NCI-H510A treated with DMSO at 0.1 percent for 48 hours (cell line): Measurements from ENCODE around the gene COL23A1.
"Not testable (repeated sequence)": the region's sequence is repeated elsewhere in the genome, so short reads cannot be mapped to it uniquely, and the experiment has no call there.

Source experiments
- DNase-seq: peaks from one replicate; lab custom pipeline; 2025; lab: John Stamatoyannopoulos, UW

Gene COL23A1

DNA sequence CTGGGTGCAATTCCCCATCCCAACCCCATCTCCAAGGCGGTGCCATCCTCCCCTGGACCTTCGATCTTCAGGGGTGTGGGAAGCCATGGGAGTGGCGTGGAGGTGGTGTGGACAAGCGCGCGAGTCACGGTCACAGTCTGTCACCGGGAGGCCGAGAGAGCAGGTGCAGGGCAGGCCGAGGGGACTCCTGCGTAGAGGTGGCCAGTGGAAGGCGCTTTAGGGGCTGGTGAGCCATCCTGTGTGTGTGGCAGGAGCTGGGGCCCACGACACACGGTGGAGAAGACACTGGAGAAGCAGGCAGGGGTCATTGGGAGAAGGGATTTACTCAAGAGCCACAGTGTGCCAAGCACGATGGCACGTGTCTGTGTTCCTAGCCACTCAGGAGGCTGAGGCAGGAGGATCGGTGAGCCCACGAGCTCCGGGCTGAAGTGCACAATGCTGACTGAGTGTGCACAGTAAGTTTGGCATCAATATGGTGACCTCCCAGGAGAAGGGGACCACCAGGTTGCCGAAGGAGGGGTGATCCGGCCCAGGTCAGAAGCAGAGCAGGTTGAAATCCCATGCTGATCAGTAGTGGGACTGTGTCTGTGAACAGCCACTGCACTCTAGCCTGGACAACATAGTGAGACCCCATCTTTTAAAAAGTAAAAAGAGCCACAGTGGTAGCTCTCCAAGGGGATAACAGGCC is 212.5 kb downstream of the COL23A1 start:
- no peak for DNase-seq

DNA sequence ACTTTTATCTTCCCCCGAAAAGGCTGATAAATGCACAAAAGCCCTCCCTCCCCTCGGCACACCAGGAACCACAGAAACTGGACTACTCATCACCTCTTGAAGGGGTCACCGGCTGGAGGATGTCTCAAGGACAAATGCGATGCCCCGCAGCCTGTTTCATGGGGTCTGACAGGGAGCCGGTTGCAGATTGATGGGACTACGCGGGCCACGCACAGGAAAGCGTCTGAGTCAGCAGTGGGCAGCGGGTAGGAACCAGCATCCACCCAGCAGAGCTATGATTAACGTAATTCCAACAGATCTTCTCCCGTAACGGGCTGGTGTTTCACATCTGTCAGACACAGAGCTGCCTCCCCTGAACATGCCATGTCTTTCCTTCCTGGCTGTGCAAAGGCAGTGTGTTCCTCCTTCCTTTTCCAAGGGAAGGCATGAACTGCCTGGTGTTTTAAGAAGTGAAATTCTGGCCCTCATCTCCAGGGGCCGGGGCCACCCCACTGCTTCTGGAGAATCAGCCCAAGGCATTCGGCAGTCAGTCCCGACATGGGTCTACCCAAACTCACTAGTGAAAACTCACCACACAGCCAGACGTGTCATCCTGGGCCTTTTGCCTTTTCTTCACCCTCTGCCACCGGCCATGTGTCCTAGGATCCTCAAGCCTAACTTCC is 213.1 kb downstream of the COL23A1 start:
- DNase-seq, result no peak

DNA sequence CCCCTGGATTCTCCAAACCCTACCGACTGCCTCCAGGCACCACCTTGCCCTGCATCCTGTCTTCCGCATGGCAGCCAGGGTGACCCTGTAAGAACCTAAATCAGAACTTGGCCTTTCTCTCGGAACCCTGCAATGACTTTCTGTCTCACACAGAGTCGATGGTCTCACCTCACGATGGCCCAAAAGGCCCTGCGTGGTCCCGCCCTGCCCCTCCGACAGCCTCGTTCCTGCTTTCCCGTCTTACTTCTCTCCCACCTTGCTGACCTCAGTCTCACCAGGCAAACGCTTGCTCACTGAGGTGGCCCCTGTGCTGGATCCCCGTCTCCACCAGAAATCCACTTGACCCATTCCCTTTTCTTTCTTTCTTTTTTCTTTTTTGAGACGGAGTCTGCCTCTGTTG is 214.8 kb downstream of the COL23A1 start:
- DNase-seq, result no peak

DNA sequence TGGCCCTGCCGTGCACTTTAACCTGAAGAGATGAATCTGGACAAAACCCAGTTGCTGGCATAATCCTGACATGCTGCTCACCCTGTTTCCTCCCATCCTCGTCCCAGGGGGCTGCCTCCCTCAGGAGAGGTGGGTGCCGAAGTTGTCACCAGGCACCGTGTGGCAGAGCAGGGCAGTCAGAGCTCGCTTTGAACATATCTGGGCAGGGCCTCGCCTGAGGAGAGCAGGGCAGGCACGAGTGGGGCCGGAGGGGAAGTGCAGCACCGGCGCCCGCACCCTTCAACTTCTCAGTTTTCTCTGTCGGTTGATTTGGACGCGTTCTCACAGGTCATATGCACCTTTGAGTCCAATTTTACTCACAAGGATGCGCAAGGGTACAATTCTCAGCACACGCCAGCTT is 216.5 kb downstream of the COL23A1 start:
- DNase-seq, result no peak

DNA sequence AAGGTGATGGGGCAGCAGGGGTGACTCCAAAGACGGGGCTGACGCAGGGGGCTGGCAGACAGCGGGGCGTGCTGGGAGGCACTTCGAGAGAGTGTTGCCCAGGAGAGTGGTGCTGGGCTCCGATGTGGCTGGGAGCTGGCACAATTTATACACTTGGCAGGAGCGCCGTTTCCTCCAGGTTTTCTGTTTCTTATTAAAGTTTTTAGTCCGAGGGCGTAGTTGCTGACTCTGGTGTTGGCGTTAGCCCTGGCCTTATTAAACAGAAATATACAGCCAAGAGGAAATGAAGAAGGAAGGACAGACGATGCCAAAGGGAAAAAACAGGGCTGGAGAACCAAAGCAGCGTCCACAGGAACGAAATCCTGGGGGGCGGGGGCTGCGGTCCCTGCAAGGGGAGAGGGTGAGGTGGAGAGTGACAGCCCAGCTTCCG is 218.0 kb downstream of the COL23A1 start:
- DNase-seq, result no peak

DNA sequence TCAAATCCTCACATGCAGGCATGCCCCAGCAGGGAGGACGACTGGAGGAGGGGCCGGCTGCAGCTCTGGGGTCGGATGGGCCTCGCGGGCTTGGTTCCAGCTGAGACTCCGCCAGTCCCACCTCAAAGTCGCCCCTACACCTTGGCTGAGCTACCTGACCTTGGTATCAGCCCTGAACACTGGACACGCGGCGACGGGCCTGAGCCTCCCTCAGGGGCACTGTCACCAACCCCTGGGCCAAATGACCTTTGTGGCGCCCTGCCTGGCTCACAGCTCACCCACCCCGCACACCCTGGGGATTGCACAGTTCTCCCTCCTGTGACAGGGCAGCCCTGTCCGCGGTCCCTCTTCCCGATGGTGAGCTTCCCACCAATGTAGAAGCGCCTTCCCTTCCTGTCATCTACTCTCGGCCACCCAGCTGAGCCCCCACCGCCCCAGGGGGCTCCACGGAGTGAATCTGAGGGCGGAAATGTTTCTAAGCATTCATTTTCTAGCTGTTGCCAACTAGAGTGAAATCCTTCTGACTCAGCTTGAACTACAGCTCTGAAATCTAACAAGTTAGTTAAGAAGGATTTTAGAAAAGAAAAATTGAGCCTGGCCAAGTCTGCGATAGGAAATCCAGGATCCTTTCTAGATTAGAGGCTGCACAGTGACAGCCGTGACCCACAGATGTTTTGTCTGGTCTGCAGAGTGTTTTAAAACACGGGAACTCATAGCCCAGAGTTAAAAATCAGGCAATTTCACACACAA is 218.7 kb downstream of the COL23A1 start:
- no peak for DNase-seq

DNA sequence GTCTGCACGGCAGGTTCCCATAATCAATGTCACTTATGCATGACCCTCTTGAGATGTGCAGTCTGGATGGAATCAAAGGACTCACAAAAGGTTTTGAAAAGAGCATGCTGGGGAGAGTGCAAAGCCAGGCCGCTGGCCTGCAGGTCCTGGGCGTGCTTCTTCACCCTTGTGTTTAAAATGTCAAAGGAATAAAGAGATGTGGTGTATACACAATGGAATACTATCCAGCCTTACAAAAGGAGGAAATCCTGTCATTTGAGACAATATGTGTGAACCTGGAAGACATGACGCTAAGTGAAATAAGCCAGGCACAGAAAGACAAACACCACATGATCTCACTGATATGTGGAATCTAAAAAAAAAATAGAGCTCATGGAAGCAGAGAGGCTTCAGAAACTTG is 220.1 kb downstream of the COL23A1 start:
- no peak for DNase-seq

DNA sequence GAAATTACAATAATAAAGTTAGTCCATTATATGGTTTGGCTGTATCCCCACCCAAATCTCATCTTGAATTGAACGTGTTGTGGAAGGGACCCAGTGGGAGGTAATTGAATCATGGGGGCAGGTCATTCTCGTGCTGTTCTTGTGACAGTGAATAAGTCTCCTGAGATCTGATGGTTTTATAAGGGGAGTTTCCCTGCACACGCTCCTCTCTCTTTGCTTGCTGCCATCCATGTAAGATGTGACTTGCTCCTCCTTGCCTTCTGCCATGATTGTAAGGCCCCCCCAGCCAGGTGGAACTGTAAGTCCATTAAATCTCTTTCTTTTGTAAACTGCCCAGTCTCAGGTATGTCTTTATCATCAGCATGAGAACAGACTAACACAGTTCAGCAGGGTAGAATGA is 220.7 kb downstream of the COL23A1 start:
- not testable (repeated sequence) for DNase-seq

DNA sequence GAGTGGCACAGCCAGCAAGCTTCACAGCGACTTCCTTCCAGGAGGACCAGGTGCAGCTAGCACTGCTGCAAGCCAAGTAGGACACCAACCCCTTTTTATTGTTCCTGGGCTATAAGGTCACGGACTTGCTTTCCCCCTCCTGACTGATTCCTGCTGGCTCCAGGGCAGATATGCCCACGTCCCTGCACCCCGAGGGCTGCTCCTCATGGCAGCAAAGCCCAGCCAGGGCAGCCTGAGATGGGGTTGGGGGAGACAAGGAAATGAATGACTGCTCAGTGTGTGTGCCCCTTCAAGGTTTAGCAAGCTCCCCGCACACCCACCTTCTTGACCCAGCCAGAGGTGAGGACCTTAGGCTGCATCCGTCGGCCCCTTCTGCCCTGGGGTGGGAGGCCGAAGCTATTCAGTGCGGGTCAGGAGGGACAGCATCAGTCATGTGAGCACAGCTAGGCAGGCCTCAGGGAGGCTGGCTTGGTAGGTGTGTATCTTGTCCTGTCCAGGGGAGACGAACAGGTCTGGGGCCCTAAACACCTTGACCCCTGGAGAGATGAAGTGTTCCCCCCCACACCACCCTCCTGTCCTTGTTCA is 221.4 kb downstream of the COL23A1 start:
- DNase-seq, result no peak

DNA sequence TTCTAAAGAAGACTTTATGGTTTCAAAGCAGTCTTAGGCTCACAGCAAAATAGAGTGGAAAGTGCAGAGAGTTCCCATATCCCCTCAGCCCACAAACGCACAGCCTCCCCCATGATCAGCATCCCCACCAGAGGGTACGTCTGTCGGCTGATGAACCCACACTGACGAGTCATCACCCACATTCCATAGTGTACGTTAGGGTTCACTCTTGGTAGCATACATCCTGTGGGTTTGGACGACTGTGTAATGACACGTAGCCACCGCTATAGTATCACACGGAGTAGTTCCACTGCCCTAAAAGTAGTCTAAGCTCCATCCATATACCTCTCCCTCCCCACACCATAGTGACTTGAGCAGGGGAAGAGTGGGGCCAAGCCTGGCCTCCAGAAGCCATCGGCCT is 221.9 kb downstream of the COL23A1 start:
- no peak for DNase-seq

DNA sequence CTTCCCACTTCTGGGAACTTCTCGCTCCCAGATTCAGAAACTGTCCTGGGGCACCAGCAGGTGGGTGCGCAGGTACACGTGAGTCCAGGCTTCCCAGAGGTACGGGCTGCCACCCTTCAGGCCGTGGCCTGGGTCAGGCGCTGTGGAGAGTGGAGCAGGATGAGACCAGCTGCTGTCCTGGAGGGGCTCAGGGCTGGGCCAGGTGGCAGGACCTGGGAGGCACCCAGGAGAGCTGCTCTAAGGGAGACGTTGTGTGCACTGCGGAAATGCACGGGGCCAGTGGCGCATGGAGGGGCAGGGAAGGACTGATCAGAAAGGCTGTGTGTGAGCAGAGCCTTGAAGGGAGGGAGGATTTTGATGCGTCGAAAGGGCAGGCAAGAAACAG is 222.5 kb downstream of the COL23A1 start:
- DNase-seq, result no peak

DNA sequence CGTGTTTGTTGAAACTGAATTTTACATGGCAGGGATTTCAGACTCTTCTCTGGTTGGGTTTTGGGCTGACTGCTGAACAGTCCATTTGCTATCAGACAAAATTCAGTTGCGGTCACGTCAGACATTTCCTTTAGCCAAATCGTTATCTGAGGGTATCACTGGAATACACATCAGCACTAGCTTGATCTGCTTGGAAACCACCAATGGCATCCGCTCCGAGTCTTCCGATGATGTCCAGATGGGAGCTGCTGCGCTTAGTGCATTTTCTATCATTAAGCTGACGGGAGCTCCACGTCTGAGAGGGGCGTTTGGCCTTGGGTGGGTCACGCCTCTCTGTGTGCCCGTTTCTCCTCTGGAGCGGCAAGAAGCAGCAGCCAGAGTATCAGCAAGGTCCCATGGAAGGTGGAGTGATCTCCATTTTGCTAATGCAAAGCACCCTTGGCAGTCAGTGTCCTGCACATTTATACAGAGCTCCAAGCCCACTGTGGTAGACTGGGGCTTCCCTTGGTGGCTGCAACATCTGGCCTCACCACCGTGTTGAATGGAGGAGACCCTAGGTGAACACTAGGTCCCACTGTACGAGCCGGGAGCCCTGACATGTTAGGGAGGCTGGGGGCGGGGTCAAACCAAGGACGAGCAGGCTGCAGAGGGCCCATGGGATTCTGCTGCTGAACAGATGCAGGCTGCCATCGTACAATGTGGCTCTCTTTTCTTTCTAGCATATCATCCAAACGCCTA is 223.0 kb downstream of the COL23A1 start:
- no peak for DNase-seq

DNA sequence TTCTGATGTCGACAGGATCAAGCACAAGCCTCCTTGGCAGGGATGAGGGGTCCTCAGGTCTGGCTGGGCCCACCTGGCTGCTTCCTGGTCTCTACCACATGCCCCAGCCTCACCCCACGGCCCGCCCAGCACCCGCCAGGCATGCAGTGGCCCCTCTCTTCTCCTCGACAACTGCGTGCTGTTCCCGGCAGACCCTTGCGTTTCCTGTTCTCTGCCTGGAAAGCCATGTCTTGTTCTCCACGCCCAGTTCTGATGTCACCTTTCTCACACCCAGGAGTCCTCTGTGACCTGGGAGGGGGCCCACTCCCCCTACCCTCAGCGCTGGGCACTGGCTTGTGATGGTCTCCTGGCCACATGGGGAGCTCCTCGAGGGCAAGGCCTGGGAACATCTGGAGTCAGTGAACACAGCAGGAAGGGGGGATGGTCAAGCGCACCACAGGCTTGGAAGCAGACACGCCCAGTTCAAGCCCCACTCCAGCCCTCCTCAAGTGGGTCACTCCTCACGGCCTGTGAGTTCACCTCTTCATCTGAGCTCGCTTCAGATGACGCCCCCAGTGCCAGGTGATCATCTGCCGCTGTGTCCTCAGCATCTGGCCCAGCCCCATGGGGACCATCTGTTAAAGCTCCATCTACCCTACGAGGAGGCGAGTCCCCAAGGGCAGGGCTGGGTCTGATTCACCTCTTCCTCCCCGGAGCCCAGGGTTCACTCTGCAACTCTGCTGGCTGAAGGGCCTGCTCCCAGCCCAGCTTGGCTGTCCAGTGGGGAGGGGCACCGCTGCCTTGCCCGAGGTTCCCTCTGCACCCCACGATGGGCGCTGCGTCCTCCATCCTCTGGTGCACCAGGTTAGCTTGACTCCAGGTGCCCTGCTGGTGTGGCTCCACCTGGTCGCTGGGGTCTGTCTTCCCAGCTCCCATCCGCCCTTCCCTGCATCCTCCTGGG is 224.4 kb downstream of the COL23A1 start:
- no peak for DNase-seq

DNA sequence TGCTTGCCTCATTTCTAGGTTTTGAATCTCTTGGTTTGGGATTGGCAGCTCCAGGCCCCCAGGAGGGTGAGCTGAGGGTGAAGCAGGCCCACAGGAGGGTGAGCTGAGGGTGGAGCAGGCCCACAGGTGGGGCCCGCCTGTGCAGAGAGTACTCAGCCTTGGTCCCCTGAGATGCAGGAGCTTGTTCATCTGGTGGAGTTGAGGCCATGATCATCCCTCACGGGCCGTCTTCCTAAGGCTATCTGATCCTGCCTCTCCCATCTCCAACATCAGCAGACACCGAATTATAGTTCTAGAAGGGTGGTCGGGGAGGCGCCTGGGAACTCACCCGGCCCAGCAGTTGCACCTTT is 225.9 kb downstream of the COL23A1 start:
- DNase-seq, result no peak

DNA sequence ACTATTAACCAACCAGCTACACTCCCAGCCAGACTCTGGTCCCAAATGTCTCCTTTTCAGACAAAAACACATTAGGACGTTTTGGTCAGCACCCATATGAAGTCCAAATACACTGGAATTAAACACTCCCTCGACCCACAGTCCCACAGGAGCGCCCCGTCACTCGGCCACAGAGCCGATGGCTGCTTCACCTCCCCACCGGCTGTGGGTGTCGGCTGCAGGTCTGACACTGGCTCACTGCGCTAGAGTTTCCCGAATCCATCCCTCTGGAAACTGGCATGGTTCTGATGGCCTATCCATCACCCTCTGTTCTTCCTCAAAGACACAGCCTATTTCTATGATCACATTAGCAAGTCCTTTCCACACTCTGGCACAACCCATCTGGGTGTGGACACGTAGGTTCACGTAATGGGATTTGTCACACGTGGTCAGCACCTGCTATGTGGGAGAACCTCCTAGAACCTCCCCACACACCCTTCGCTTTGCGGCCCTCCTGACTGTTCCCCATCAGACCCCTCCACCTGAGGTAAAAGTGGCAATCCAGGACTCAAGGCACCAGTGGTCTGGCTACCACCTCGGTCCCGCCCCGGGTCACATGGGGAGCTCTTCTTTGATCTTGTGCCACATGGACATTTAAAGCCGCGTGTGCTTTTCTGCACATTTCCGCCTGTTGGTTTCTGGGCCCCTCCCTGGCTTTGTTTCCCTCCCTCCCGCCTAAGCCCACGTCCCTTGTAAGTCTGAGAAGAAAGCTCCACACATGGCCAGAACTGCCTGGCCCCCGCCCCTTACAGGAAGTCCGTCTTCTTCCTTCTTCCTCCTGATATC is 226.5 kb downstream of the COL23A1 start:
- DNase-seq, result no peak

DNA sequence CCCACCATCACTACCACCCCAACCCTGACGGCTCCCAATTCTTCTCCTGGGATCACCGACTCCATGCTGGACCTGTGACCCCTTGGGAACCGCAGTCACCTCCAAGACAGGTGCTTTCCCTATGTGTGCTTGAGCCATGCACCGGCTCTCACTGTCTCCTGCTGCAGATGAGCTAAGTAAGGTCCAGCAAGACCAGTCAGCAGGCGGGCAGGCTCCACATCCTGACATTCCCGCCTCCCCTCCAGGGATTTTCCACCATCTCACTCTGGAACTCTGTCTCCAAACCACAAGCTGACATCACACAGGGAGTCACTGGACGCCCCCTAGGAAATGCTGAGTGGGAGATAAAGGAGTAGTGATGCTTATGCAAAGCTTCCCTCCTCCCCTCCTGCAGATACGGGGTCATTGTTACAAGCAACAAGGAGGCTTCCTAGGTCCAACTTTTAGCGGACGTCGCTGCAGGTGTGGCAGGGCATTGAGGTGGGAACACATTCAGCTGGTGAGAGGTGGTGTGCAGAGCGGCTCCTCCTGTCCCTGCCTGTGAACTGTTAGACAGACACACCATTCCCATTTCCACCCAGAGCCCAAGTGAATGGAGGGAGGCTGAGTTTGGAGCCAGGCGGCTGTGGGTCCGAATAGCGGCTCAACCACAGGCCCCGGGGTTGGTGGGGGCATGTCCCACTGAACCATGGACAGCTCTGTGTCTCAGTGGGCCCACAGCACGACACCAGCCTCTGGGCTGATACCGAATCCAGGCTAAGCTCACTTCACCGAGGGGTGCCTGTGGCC is 228.3 kb downstream of the COL23A1 start:
- no peak for DNase-seq

DNA sequence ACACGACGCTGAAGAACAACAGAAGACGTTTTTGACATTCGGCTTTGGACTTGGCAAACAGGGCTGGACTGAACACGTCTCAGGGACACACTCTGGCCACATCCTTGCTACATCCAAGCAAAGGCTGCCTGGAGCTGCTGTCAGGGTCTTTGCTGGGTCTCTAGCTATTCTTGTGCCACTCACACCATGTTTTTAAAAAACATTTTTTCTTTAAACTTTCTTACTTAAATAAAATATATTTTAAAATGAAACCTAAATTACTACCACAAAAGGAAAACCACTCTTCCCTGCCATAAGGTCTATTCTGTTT is 229.3 kb downstream of the COL23A1 start:
- no peak for DNase-seq

DNA sequence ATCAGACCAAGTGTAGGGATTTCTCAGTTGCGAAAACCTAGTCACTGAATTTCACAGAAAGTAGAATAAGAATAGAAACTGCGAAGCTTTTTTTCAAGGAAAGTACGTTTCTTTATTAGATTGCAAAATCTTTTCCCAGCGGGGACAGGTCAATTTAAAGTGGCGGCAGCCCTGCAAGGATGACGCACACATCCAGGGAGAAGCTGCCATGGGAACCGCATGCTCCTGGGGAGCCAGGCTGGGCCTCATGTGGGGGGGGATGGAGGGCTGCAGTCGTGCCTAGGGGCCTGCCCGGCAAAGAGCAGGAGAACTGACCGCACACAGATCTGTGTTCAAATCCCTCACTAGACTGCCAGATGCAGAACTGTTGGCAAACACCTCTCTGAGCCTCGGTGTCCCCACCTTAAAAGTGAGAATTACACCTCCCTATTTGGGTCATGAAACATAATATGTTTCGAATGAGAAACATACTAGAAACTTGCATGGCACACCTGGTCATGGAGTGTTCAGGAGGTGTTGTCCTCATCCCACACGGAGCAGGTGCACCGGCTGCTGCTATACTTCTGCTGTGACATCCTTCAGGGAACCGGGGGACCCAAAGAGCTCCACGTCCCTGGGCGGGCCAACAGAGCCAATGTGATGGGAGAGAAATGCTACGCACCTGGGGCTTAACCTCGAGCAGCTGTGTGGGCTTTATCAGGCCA is 229.8 kb downstream of the COL23A1 start:
- no peak for DNase-seq

DNA sequence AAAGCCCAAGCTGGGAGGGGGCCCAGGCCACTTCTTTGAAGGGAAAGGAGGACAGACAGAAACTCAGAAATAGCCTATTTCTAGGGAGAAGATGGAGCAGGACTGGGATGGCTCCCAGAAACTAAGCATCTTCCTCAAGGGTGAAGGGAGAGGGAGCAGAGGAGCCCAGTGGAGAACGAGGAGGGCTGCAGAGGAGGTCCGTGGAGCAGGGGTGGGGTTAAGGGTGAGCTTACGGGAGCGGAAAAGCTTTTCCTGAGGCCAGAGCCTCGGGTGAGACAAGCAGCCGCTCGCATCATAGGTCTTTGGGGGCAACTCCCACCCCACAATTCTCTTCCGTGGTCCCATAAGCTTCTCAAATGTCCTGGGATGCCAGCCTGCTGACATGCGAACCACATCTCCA is 230.5 kb downstream of the COL23A1 start:
- DNase-seq, result no peak
